ENCODE measurements around the gene BANK1.

BANK1 gene

DNA sequence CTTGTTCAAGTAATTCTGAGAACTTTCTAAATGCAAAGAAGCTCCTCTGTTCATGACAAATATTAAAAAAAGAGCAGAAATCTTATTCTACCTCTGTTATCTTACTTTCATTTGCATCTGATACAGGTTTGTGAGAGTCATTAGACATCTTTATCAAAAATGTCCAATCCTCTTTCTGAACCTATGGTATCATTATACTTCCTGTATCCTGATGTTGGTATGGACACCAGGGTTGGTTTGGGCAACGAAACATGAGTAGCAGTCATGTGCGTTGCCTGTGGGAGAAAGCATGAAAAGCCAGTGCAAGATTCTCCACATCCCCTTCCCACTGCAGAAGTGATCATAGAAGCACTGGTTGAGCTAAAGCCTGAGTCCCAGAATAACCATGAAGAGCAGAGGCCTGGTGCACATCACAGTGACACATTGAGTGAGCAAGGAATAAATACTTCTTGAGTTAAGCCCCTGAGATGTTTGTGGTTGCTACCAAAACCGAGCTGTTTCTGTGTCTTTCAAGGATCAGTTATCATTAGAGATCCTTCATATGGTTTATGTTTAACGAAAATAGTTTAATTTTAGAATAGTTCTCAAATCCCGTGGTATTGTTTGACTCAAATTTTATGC is 197.2 kb downstream of the BANK1 start:
- Histone ChIP-seq H3K27me3 (replicated peaks; ENCODE audit: control insufficient read depth, insufficient read depth, low read length) (no peaks in the 10 kb centered on the region), H3K4me3 (ENCODE audit: low read length) (no peak overlapping the region), H3K9ac (ENCODE audit: low read length) (no peak overlapping the region), H3K36me3 (ENCODE audit: control insufficient read depth, insufficient read depth, low read length, severe bottlenecking) (no peaks in the 10 kb centered on the region), H3K9me3 (ENCODE audit: control insufficient read depth, low read length) (no peaks in the 10 kb centered on the region), H3K4me1 (ENCODE audit: control insufficient read depth, insufficient read depth, low read length) (peaks cover 6% of the 10 kb centered on the region)
- DNase-seq (ENCODE audit: low read depth) = peak; percentile 42

DNA sequence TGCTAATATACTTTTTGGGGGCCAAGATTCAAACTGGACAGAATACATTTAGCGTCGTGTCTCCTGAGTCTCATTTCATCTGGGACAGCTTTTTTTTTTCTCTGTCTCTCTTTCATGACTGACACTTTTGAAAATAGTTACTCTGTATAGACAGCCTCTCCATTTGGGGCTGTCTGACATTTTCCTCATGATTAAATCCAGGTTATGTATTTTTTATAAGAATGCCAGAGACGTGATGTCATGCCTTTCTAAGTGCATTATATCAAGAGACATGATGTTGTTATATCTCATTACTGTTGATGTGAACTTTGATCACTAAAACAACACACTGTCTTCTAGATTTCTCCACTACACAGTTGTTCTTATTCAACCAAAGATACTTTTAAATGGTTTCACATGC is 199.0 kb downstream of the BANK1 start:
- DNase-seq (ENCODE audit: low read depth) = no peak
- Histone ChIP-seq H3K36me3 (ENCODE audit: control insufficient read depth, insufficient read depth, low read length, severe bottlenecking) (no peaks in the 10 kb centered on the region), H3K4me3 (ENCODE audit: low read length) (no peak overlapping the region)

DNA sequence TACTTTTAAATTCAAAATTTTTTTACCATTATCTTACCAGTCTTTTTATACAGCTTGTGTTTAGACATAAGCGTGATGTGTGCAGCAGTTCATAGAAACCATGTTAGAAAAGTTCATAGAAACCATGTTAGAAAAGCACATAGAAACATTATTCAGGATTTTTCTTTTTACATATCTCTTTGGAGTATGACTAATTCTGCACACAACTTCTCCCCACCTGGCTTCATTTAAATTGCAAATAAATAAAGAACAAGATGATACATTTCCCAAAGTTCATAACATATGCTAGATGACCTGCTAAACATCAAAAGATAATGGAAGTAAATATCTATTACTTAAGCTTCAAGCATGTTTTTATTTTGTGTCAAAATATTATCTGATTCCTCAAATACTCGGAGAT is 201.9 kb downstream of the BANK1 start:
- DNase-seq (ENCODE audit: low read depth) = no peak
- H3K36me3 ChIP-seq (ENCODE audit: control insufficient read depth, insufficient read depth, low read length, severe bottlenecking) = no peaks in the 10 kb centered on the region
- H3K27me3 ChIP-seq (replicated peaks; ENCODE audit: control insufficient read depth, insufficient read depth, low read length) = no peaks in the 10 kb centered on the region
- peaks cover 25% of the 10 kb centered on the region for H3K4me1 ChIP-seq (ENCODE audit: control insufficient read depth, insufficient read depth, low read length)
- H3K4me3 ChIP-seq (ENCODE audit: low read length) = no peak overlapping the region
- H3K9ac ChIP-seq (ENCODE audit: low read length) = no peak overlapping the region
- no peaks in the 10 kb centered on the region for H3K9me3 ChIP-seq (ENCODE audit: control insufficient read depth, low read length)

More for the DNA sequence above, 199.0 kb downstream of the BANK1 start:
- Histone ChIP-seq H3K27me3 (replicated peaks; ENCODE audit: control insufficient read depth, insufficient read depth, low read length) (no peaks in the 10 kb centered on the region), H3K9ac (ENCODE audit: low read length) (no peak overlapping the region), H3K4me1 (ENCODE audit: control insufficient read depth, insufficient read depth, low read length) (peaks cover 24% of the 10 kb centered on the region), H3K9me3 (ENCODE audit: control insufficient read depth, low read length) (no peaks in the 10 kb centered on the region)

DNA sequence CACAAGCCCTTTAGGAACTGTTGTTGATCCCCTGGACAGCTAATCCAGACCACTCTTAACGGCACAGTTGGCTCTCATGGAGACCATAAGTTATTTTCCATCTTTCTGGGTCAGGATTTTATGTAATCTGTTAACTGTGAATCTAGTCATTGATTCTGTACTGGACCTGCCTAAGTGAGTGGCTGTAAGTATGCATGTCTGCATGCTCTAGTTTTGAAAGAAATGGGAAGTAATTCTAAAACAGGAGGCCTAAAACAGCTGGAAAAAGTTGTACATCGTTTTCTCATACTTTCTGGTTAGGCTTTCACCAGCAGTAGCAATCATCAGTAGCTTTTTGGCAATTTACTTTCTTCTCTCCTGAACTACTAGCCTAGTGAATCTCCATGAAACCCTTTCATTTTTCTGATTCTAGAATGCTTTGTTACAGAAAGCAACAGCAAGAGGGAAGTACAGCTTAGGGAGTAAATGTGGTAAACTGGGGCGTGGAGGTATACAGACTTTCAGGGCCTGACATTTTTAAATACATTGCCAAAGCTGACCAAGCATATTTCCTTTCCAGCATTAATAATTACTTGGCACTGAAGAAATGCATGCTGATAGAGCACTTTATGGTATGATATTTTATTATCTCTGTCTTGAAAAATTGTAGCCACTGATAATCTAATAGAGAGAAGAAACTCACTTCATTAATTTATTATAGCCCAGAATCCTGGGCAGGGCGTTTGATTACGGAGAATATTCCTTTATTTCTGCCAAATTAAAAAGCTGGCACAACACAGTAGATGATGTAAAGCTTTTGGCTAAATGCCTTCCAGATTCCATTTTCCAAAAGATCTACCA is 202.7 kb downstream of the BANK1 start:
- Histone ChIP-seq H3K4me3 (ENCODE audit: low read length) (no peak overlapping the region), H3K9ac (ENCODE audit: low read length) (no peak overlapping the region), H3K9me3 (ENCODE audit: control insufficient read depth, low read length) (no peaks in the 10 kb centered on the region), H3K27me3 (replicated peaks; ENCODE audit: control insufficient read depth, insufficient read depth, low read length) (no peaks in the 10 kb centered on the region), H3K4me1 (ENCODE audit: control insufficient read depth, insufficient read depth, low read length) (peaks cover 25% of the 10 kb centered on the region), H3K36me3 (ENCODE audit: control insufficient read depth, insufficient read depth, low read length, severe bottlenecking) (no peaks in the 10 kb centered on the region)
- no peak for DNase-seq (ENCODE audit: low read depth)

DNA sequence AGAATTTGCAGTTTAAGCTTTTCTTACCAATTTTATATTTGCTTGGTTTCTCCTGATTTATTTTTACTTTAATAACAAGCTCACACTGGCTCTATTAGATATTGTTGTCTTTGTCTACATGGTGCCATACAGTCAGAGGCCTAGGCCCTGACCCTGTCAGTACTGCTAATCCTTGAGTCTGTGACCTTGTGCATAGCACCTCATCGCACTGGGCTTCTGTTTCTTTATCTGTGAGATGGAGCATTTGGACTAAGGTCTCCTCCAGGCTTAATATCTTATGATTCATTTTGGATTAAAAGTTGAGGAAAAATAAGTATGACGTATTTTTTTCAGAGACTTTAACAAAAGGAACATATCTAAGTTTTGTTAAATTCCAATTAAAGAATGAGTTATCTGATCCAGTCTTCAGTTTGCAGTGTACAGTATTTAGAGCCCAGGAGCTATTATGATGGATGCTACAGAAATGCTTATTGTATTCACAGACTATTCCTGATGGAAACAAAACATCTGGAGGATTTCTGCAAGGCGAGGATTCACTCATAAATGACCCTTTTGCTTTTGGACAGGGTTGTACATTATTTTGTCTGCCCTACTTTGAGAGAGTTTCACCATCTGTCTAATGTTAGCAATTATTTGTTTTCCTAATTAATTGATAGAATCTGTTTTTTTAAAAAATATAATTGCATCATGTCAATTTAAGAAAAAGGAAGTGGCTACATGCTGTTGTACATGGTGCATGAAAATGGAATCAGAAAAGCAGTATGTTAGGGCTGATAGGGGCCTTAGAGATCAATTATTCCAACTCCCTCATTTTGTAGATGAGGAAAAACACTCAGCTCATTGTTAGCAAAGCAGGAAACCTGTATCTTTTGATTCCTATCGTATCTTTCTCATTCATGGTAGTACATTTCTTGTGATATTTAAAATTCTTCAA is 203.6 kb downstream of the BANK1 start:
- Histone ChIP-seq H3K9ac (ENCODE audit: low read length) (no peak overlapping the region), H3K9me3 (ENCODE audit: control insufficient read depth, low read length) (no peaks in the 10 kb centered on the region), H3K4me1 (ENCODE audit: control insufficient read depth, insufficient read depth, low read length) (peaks cover 25% of the 10 kb centered on the region), H3K36me3 (ENCODE audit: control insufficient read depth, insufficient read depth, low read length, severe bottlenecking) (no peaks in the 10 kb centered on the region), H3K27me3 (replicated peaks; ENCODE audit: control insufficient read depth, insufficient read depth, low read length) (no peaks in the 10 kb centered on the region), H3K4me3 (ENCODE audit: low read length) (no peak overlapping the region)
- no peak for DNase-seq (ENCODE audit: low read depth)

DNA sequence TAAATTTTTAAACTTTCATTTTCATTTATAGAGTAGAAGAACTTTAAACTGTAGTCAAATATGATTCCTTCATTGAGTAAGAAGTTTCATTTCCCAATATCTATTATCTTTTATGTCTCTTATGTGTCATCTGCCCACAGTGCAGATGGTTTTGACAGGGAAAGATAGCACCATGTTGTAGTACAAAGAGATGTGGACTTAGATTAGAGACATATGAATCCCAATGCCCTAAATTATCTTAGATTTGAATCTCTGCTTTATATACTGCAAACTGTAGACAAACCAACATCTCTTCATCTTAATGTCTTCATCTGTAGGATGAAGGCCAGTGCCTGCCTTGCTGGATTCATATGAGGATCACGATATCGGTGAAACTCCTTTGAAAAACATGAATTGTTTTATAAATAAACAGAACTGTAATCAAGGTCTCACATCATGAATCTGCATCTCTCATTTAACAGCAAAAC is 217.5 kb downstream of the BANK1 start:
- H3K9me3 ChIP-seq (ENCODE audit: control insufficient read depth, low read length) = no peaks in the 10 kb centered on the region
- DNase-seq (ENCODE audit: low read depth) = peak; percentile 7

DNA sequence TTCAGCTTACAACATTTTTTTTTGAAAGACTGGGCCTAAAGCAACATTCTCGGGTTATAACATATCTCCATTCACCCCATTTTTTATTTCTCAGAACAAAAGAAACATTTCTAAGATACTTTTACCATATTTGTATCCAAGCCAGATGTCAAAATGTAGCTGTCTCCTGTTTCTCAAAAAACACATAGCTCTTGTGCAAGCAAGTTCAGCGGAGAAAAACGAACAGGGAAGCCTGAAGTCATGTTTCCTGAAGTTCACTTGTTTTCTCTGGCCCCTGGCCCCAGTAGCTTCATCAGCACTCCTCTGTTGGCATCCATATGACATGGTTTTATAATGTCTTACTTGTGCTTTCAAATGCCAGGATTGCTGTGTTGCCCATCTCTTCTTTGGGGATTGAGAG is 218.2 kb downstream of the BANK1 start:
- peak; percentile 69 for DNase-seq (ENCODE audit: low read depth)
- H3K4me1 ChIP-seq (ENCODE audit: control insufficient read depth, insufficient read depth, low read length) = peaks cover 11% of the 10 kb centered on the region
- H3K36me3 ChIP-seq (ENCODE audit: control insufficient read depth, insufficient read depth, low read length, severe bottlenecking) = no peaks in the 10 kb centered on the region
- H3K27me3 ChIP-seq (replicated peaks; ENCODE audit: control insufficient read depth, insufficient read depth, low read length) = no peaks in the 10 kb centered on the region
- H3K9me3 ChIP-seq (ENCODE audit: control insufficient read depth, low read length) = no peaks in the 10 kb centered on the region
- no peak overlapping the region for H3K4me3 ChIP-seq (ENCODE audit: low read length)
- H3K9ac ChIP-seq (ENCODE audit: low read length) = no peak overlapping the region

More for the DNA sequence above, 217.5 kb downstream of the BANK1 start:
- H3K4me1 ChIP-seq (ENCODE audit: control insufficient read depth, insufficient read depth, low read length) = peaks cover 11% of the 10 kb centered on the region
- H3K27me3 ChIP-seq (replicated peaks; ENCODE audit: control insufficient read depth, insufficient read depth, low read length) = no peaks in the 10 kb centered on the region
- peak overlapping the region; percentile 26 for H3K4me3 ChIP-seq (ENCODE audit: low read length)
- H3K9ac ChIP-seq (ENCODE audit: low read length) = no peak overlapping the region
- H3K36me3 ChIP-seq (ENCODE audit: control insufficient read depth, insufficient read depth, low read length, severe bottlenecking) = no peaks in the 10 kb centered on the region

DNA sequence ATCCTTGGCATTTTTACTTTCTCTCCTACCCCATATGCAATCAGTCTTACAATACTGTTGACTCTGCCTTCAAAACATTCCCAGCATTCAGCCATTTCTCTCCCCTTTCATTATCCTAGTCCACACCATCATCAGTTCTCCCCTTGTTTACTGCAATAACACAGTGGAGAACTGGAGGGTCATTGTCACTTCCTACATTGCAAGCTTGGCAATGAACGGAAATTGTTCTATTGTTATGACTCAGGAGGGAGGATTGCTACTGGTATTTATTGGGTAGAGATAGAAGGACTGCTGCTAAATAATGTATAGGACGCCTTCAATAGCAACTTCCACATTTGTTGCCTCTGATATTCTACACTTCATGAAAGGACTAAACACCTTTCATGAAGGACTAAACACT is 231.8 kb downstream of the BANK1 start:
- no peak overlapping the region for H3K4me3 ChIP-seq (ENCODE audit: low read length)

DNA sequence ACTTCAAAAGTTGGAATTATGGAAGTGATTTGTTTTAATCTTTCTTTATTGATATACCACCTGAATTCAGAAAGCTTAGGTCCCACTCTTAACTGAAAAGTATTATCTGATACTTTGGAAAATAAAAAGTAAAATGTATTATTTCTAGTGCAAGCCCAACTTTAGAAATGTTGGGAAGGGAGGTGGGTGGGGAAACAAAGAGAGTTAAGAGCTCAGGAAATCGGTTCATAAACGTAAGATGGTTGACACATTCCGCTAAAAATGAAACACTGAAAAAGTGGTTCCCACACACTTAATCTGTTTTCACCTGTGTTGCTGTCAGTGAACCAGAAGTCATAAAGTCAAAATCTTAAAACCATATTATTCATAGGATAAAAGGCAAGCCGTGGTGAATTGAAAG is 237.4 kb downstream of the BANK1 start:
- Histone ChIP-seq H3K9me3 (ENCODE audit: control insufficient read depth, low read length) (no peaks in the 10 kb centered on the region), H3K36me3 (ENCODE audit: control insufficient read depth, insufficient read depth, low read length, severe bottlenecking) (peaks cover 10% of the 10 kb centered on the region)
- no peak for DNase-seq (ENCODE audit: low read depth)

More for the DNA sequence above, 231.8 kb downstream of the BANK1 start:
- Histone ChIP-seq H3K27me3 (replicated peaks; ENCODE audit: control insufficient read depth, insufficient read depth, low read length) (no peaks in the 10 kb centered on the region), H3K36me3 (ENCODE audit: control insufficient read depth, insufficient read depth, low read length, severe bottlenecking) (peaks cover 20% of the 10 kb centered on the region), H3K9ac (ENCODE audit: low read length) (no peak overlapping the region), H3K4me1 (ENCODE audit: control insufficient read depth, insufficient read depth, low read length) (no peaks in the 10 kb centered on the region), H3K9me3 (ENCODE audit: control insufficient read depth, low read length) (no peaks in the 10 kb centered on the region)
- no peak for DNase-seq (ENCODE audit: low read depth)

DNA sequence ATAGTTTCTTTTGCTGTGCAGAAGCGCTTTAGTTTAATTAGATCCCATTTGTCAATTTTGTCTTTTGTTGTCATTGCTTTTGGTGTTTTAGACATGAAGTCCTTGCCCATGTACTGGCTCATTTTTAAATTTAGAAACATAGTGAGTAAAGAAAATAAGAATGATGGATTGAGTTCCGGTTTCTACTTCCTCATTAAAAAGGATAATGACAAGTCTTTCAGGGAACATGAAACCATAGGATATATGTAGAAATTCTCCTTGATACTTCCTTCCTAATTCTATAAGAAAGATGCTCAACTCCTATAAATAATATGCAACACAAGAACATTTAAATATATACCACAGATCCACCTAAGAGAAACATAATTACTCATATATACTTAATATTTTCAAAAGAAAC is 240.9 kb downstream of the BANK1 start:
- H3K9ac ChIP-seq (ENCODE audit: low read length) = no peak overlapping the region
- H3K9me3 ChIP-seq (ENCODE audit: control insufficient read depth, low read length) = no peaks in the 10 kb centered on the region
- no peaks in the 10 kb centered on the region for H3K27me3 ChIP-seq (replicated peaks; ENCODE audit: control insufficient read depth, insufficient read depth, low read length)
- no peaks in the 10 kb centered on the region for H3K4me1 ChIP-seq (ENCODE audit: control insufficient read depth, insufficient read depth, low read length)
- H3K36me3 ChIP-seq (ENCODE audit: control insufficient read depth, insufficient read depth, low read length, severe bottlenecking) = no peaks in the 10 kb centered on the region
- H3K4me3 ChIP-seq (ENCODE audit: low read length) = no peak overlapping the region
- DNase-seq (ENCODE audit: low read depth) = no peak

More for the DNA sequence above, 237.4 kb downstream of the BANK1 start:
- Histone ChIP-seq H3K9ac (ENCODE audit: low read length) (no peak overlapping the region), H3K4me3 (ENCODE audit: low read length) (no peak overlapping the region), H3K4me1 (ENCODE audit: control insufficient read depth, insufficient read depth, low read length) (no peaks in the 10 kb centered on the region), H3K27me3 (replicated peaks; ENCODE audit: control insufficient read depth, insufficient read depth, low read length) (no peaks in the 10 kb centered on the region)

DNA sequence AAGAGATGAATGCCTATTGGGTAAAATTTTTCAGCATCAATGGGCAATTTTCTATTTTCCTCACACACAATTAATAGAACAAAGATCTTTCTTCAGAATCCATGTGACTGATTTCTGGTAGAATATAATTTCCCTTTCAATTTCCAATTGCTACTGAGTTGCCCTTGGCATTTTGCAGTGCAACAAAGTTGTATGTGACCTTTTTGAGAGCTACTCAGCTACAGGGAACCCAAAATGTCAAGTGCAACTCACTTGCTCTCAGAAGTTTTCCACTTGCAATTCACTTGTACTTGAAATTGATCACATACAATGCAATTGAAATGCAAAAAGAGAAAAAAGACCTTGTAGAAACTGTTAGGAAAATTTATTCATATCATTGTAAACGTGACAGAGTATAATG is 245.5 kb downstream of the BANK1 start:
- H3K27me3 ChIP-seq (replicated peaks; ENCODE audit: control insufficient read depth, insufficient read depth, low read length) = no peaks in the 10 kb centered on the region
- no peak overlapping the region for H3K9ac ChIP-seq (ENCODE audit: low read length)
- no peaks in the 10 kb centered on the region for H3K36me3 ChIP-seq (ENCODE audit: control insufficient read depth, insufficient read depth, low read length, severe bottlenecking)
- H3K9me3 ChIP-seq (ENCODE audit: control insufficient read depth, low read length) = no peaks in the 10 kb centered on the region
- DNase-seq (ENCODE audit: low read depth) = no peak
- H3K4me1 ChIP-seq (ENCODE audit: control insufficient read depth, insufficient read depth, low read length) = peaks cover 7% of the 10 kb centered on the region
- H3K4me3 ChIP-seq (ENCODE audit: low read length) = no peak overlapping the region

Data from adipocyte (in vitro differentiated cells).